GM18499 (cell line): ENCODE measurements around the gene DLG2.

ENCODE experiments used
- ATAC-seq: cut with Tn5 transposase; IDR thresholded peaks from one replicate; pipeline ENCODE4 v1.9.1; 2021; ENCODE audit warnings: moderate number of reproducible peaks; ENCODE audit not compliant: insufficient read depth, unreplicated experiment

The DLG2 gene

DNA sequence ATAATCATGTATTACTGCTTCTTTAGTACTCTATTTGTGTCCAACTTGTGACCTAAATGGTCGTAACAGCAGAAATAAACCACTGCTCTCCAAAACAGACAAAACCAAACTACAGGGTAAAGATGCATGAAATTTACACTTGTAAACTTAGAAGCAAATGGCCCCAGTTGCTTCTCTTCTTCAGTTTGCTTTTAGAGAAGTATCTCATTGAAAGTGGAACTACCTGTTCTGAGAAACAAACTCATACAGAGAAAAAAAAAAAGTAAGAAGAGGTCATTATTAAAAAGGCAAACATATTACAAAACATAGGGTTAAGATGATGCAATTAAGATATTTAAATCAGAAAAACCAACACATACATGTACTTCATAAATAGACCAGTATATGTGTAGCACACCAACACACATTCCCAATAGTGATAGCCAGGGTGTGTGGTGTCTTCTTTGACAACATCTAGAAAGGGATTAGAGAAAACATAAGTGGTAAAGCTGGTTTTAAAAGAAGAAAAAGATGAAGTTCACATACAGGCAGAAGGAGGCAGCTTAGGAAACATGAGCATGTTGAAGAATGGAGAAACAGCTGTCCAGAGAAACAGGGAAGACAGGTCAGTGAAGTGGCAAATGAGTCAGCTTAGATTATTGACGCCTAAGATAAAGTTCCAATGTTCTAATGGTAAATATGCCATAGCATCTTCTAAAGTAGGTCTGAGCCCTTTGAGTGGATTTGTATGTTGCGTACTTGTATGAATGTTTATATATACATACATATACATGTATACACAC, 1496.3 kb downstream of the DLG2 start:
- ATAC-seq: no peak

DNA sequence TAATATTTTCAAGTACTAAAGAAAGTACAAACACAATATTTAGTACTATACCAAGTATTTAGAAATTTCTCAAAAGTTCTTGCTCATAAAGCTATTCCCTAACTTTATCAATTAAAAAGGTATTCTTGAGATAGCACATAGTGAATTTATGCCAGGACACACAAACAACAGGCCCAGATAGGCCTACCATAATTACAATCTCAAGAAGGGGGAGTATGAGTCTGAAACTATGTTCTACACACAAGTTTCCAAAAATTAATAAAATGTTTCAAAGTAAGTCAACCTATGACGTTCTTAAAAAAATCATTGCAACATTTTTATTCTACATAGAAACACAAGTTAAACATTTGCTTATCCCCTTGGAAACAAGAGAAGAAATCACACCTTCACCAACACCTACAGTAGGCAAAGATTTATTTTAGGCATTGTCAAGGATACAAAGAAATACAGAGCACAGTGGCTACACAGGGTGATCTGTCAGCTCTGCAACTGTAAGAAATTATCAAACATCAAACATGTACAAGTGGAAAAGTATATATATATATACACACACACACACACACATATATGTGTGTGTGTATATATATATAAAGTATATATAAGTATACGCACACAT, 1497.1 kb downstream of the DLG2 start:
- no peak for ATAC-seq

DNA sequence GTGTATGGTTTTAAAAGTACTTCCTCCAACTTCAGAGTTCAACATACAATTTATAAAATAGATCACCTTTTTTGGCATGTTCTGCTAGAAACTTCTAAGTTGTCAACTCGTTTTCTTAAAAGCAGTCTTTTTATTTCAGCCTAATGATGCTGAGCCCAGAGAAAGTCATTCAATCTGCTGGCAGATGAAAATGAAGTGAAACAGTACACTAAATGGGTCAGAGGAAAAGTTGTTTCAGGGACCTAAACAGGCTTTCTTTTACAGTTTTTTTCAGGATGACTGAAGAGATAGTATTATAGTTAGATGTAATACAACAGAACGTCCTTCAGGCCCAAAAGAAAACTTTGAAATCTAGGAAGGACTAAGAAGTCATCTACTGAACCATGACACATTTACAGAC, 1498.3 kb downstream of the DLG2 start:
- ATAC-seq: no peak

GRCh38 chr11:84117394-84117793, 1509.8 kb downstream of the DLG2 start:
- no peak for ATAC-seq

DNA sequence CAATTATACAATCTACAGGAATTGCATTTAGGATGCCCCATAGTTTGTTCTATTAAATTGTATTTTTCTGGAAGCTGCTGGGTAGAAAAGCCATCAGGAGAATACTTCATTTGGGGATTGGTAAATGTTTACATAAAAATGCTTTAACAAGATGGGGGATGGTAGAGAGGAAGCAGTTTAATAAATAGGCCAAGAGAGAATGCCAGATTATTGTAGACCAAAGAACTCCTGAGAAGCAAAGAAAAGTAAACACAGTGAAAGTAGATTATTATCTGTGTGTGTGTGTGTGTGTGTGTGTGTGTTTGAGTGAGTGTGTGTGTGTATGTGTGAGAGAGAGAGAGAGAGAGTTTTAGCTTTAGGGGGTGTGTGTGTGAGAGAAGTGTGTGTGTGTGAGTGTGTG, 1520.6 kb downstream of the DLG2 start:
- no peak for ATAC-seq

DNA sequence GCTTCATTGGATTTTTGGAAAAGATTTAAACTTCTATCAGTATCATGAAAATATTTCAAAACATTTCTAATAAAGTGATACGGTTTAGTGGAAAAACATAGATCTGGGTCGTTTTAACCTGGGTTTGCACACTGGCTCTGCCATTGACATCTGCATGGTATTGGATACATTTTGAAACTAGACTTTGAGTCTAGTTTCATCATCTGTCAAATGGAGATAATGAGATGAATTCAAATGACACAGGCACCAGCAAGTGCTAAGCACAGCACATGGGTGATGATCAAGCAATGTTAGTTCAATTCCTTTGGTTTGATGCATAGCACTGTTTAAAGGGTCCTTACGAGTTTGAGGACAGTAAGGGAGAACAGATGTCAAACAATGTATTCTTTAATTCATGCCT, 1522.0 kb downstream of the DLG2 start:
- ATAC-seq: no peak

- no peak for ATAC-seq
These were observed 1524.0 kb downstream of the DLG2 start for GRCh38 chr11:84103096-84103495.

DNA sequence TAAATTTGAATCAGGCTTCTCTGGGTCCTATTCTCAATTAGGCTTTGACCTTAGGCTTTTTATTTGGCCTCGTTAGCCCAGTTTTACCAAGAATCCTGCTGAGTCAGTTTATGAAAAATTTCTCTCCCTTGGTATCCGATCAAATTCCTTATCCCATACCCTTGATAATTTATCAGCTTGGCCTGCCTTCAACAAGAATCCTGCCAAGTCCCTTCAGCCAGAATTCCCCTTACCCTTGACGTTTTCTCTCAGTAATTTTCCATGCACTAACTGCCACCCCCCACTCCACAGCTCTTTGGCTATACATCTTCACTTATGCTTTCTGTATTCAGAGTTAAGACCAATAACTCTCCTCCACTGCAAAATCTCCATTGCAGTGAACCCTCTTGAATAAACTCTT, 1530.0 kb downstream of the DLG2 start:
- ATAC-seq: no peak

- no peak for ATAC-seq
These were observed 1535.7 kb downstream of the DLG2 start for GRCh38 chr11:84091212-84091986.

DNA sequence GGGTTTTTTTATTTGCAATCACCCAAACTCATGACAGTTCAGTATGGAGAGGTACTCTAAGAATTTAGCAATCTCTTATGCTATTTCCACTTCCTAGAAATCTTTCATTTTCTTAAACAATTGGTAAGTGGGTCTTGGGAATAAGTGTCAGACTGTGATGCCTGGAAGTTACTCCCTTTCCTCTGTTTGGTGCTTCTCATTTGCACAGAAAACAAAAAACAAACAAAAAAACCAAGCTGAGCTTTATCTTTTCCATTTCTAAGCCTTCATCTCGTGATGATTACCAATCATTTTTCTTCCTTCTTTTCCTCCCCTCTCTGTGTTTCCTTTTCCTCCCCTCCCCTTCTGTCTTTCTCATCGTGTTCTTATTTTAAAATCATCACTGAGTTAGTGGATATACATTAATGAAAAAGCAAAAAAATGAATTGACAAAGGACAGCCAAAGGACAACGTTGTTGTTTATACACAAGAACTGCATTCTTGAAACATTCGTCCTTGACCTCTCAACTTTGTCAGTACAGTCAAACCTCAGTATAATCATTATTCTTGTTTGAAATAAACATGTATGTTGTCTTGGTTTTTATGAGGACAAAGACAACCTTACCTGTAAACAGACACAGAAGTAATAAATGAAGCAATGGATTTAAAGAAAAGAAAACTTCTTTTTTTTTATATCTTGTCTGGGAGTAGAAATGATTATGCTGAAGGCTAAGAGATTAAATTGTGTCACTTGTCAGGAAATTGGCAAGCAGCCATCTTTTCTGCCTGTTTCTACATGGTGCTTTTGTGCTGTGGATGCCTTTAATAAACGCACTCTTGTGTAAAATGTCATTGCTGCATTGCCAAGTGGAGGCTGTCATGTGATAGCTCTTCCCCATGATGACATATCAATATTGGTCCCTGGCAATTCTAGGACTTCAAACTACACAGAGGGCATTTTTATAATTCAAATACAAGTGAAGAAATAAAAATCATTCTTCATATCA, 1537.8 kb downstream of the DLG2 start:
- ATAC-seq: no peak

DNA sequence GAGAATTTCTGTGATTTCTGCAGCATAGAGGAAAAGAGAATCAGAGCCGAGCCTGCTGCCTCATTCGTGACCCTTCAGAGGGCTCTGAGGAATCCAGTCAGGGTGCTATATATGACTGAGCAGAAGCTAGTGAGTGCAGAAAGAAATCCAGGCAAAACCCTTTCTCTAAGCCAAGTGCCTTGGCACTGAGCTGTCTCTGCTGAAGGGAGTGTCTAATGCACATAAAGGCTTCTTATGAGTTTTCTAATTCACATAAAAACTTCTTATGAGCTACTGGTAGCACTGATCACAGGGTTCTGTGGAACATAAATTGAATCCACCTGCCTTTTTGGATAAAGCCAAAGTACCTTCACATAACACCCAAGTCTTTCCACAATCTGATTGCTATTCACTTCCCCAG, 1555.3 kb downstream of the DLG2 start:
- ATAC-seq: no peak

GRCh38 chr11:84069048-84069447, 1558.1 kb downstream of the DLG2 start:
- ATAC-seq: no peak

DNA sequence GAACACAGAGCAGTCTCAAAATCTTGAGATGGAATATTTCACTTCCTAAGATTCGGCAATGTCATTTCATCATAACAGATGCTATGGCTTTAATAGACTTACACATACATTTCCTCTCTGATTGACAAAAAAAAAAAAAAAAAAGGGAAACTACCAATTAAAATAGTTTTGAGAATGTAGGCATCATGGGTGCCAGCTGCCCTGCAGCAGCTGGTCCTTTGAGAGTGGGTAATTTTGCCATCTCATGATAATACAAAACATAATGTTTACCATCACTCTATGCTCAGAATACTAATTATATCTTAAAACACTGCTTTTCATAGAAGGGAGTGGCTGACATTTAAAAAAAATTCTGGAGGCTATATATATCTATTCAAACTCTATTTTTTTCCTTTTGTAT, 1565.4 kb downstream of the DLG2 start:
- ATAC-seq: no peak

DNA sequence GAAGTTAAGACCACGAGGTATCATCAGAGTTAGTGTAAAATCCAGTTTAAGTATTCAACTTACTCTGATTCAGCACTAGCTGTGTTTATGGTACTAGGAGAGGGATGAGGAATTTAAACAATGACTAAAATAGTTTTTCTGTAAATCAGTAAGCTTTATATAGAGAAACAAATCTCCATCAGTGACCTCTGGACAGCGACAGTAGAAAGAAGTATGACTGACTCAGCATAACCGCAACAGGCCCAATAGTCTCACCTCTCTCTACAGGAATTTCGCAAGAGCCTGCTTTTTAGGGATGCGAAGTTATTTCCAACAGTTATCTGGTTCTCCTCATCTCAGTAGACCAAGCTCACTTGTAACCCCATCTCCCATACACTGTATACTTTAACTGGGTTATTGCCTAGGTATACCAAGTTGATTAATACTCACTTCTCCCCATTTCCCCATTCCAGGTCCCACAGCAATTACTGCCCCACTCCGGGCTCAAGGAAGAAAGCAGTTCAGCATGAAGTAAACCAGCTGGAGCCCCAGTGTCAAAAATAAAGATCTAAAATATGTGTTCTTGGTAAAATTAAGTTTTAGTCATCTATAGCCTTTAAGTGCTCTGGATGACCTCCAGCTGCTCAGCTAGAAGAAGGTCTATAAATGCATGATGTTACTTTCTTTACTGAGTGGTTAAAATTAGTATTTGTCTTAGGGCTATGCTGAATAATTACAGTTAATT, 1570.3 kb downstream of the DLG2 start:
- no peak for ATAC-seq

DNA sequence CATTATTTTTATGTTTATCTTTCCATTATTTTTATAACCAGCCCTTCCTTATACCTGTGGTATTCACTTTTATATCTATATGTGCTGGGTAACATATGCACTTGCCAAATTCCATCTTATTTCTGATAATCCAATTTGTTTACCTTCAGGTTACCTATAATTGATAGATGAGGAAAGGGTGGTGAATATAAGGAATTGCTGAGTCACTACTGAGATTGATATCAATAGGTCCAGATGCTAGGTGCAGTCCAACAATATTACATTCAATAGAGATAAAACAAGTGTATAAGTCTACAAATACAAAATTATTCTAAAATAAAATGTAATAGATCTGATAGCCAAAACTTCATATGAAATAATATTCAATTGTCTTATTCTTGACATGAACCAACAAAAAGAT, 1582.0 kb downstream of the DLG2 start:
- no peak for ATAC-seq

DNA sequence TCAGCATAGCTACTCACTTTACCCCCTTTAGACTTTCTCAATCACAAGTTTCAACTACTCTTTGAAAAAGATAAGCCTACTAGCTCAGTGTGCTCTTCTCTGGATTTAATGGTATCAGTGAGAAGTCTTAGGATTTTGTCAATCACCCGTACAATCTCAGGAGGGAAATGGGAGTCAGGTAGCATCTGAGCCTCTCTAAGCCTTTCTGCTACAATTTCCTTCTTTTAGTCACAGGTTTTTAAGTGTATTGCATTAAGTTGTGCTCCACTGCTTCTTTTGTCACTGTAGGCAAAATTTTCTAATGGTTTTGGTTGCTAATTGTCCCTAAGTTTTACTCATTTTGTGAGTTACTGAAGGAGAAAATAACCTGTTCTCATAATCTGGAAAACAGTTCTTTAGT, 1582.4 kb downstream of the DLG2 start:
- ATAC-seq: no peak

DNA sequence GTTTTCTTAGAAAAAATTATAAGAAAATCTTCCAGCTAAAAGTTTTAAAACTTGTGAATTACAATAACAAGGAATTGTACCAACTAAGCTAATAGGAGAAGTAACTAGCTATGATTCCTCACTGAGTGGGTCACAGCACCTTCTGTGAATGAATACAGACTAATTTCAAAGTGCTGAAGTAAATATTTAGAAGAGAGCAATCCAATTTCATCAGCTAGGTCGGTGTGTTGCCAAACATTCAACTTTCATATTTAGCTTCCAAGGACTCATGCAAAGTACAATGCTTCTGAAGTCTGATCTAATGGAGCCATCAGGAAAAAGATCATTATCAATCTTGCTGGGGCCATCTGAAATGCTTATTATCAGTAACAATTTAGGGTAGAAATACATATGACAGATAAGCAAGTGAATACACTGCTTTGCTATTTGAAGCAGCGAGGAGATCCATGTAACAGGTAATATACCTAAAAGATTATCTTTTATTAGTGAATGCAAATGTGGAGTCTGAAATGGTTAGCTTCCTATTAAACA, 1590.4 kb downstream of the DLG2 start:
- no peak for ATAC-seq

DNA sequence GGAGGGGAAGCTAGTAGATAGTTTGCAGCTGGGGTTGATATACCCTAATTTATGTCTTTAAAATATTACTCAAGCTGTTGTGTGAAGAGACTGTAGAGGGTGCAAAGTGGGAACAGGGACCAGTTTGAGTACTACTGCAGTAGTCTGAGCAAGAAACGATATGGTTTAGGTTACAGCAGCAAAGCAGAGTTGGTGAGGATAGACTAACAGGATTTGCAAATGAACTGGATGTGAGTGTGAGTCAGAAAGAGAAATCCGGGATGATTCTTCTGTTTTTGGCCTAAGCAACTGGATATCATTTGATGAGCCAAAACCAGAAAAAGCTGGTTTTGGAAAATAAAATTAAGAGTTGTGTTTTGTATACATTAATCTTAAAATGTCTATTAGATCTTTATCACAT, 1591.5 kb downstream of the DLG2 start:
- ATAC-seq: no peak

DNA sequence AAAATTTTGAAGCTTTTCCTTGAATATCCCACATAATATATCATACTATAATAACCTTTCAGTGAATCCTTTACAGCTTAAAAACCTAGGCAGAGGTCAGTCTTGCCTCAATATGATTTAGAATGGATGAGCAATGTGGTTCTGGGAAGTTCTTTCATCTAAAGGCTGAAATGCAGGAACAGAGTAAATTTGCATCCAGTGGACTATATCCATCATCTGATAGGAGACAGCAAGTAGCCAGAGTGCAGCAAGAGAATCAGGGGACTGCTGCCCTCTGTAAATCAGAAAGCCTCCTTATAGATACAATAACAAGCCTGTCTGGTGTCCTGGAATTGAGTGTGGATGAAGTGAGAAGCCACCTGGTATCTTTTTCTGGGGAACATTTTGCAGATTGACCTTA, 1592.7 kb downstream of the DLG2 start:
- ATAC-seq: no peak
